Measurements from ENCODE around the gene PPP6R2. TPM values are rescaled to one million over a fixed set of nuclear protein-coding genes. Genes with fewer than 3 reads are reported as not detected.

The PPP6R2 gene
- total RNA-seq, 1 experiment from 2014 or later: 47.8 TPM

GRCh38 chr22:50483556-50483955 lies 140.4 kb downstream of the PPP6R2 start:
- Mint-ChIP-seq H3K9me3 (no peaks in the 10 kb centered on the region), H3K4me1 (peaks cover 4% of the 10 kb centered on the region), H3K27ac (no peak overlapping the region), H3K4me3 (no peak overlapping the region), H3K27me3 (ENCODE audit: low read depth) (peaks cover 24% of the 10 kb centered on the region), H3K36me3 (no peaks in the 10 kb centered on the region)
- ATAC-seq: no peak
- no peak for DNase-seq (ENCODE audit: low spot score)
- no peak for TF ChIP-seq ZNF396 (CRISPR knock-in tag; IDR thresholded peaks at IDR 0.05; ENCODE audit: borderline replicate concordance)
- no peak for TF ChIP-seq ZNF121 (CRISPR knock-in tag; IDR thresholded peaks at IDR 0.05)
- no peak for TF ChIP-seq ZNF532 (CRISPR knock-in tag; IDR thresholded peaks at IDR 0.05; ENCODE audit: borderline replicate concordance)
- TF ChIP-seq SMAD4 (CRISPR knock-in tag; IDR thresholded peaks at IDR 0.05): no peak
- TF ChIP-seq ZNF263 (CRISPR knock-in tag; IDR thresholded peaks at IDR 0.05; ENCODE audit: low read depth): no peak
- no peak for TF ChIP-seq ZBTB43 (CRISPR knock-in tag; IDR thresholded peaks at IDR 0.05)
- TF ChIP-seq ETV6 (CRISPR knock-in tag; IDR thresholded peaks at IDR 0.05): no peak
- TF ChIP-seq FOXJ3 (CRISPR knock-in tag; IDR thresholded peaks at IDR 0.05; ENCODE audit: borderline replicate concordance): no peak
- TF ChIP-seq HMGA2 (CRISPR knock-in tag; IDR thresholded peaks at IDR 0.05): no peak
- TF ChIP-seq ZSCAN18 (CRISPR knock-in tag; IDR thresholded peaks at IDR 0.05): no peak
- TF ChIP-seq ZMAT4 (CRISPR knock-in tag; IDR thresholded peaks at IDR 0.05): no peak
- ChIA-PET POLR2A (no interaction called here), CTCF (interaction anchor here (0.7 to 1.6 kb wide), 4 partner anchors 11 to 84 kb away, joined by 3 to 6 read pairs (median 6); partner anchors contain the start of gene SCO2)

- Mint-ChIP-seq H3K4me1 (peaks cover 3% of the 10 kb centered on the region; the same call in 1 of the 2 replicates), H3K36me3 (no peaks in the 10 kb centered on the region), H3K27me3 (ENCODE audit: low read depth) (peaks cover 17% of the 10 kb centered on the region), H3K4me3 (no peak overlapping the region), H3K9me3 (no peaks in the 10 kb centered on the region), H3K27ac (no peak overlapping the region)
- no peak for TF ChIP-seq SP1 (CRISPR knock-in tag; conservative IDR thresholded peaks at IDR 0.05)
- TF ChIP-seq CDX4 (CRISPR knock-in tag; IDR thresholded peaks at IDR 0.05; ENCODE audit: borderline replicate concordance): no peak
- 0 out of 2 replicates have a peak, but pooled peaks have one; percentile 37 for TF ChIP-seq MAX (CRISPR knock-in tag; IDR thresholded peaks at IDR 0.05)
- POLR2A ChIA-PET: interaction anchor here (0.6 kb wide), 1 partner anchor 44 kb away, joined by 6 read pairs; no protein-coding TSS in a partner anchor
- CTCF ChIA-PET: interaction anchor here (0.6 to 1.6 kb wide), 7 partner anchors 11 to 136 kb away, joined by 3 to 6 read pairs (median 5); partner anchors contain the start of genes LMF2, NCAPH2 and SCO2
- ATAC-seq (no peak), DNase-seq (ENCODE audit: low spot score) (no peak)
These were observed 141.1 kb downstream of the PPP6R2 start for GRCh38 chr22:50483977-50484853.
